GM13977 (cell line): ENCODE results near the gene CCM2L.

Experiments
- DNase-seq: peaks from one replicate; pipeline ENCODE4 v3.0.0; 2012; ENCODE audit warnings: low spot score
- CTCF ChIP-seq: IDR thresholded peaks from 2 replicates; pipeline ENCODE4 v1.5.1; 2012; ENCODE audit warnings: mild to moderate bottlenecking, control low read depth; ENCODE audit not compliant: insufficient read depth; ENCODE audit errors: extremely low read depth, missing control alignments
- in situ Hi-C: fragments of 300-500 bp; cut with MboI; formaldehyde crosslinking; loops from one replicate; pipeline ENCODE4 v1.12.0; 2022; ENCODE audit warnings: low sequenced_read_pairs, low pct_unique_long_range_greater_than_20kb, mixed read lengths, inconsistent platforms; ENCODE audit not compliant: unreplicated experiment

The CCM2L gene

GRCh38 chr20:32004963-32005362, 5.3 kb upstream of the CCM2L start:
- in situ Hi-C loops = no loop called here
- DNase-seq = no peak
- TF ChIP-seq CTCF = no peak

GRCh38 chr20:32006053-32006452, 4.2 kb upstream of the CCM2L start:
- in situ Hi-C loops = no loop called here
- TF ChIP-seq CTCF = no peak
- DNase-seq = no peak

GRCh38 chr20:32006841-32007786, 3.1 kb upstream of the CCM2L start:
- DNase-seq = no peak
- TF ChIP-seq CTCF = no peak
- in situ Hi-C loops = no loop called here

GRCh38 chr20:32007787-32008616, 2.2 kb upstream of the CCM2L start:
- no peak for TF ChIP-seq CTCF
- in situ Hi-C loops = no loop called here
- no peak for DNase-seq

GRCh38 chr20:32009564-32009963, 674 bp upstream of the CCM2L start:
- in situ Hi-C loops = no loop called here
- no peak for DNase-seq
- no peak for TF ChIP-seq CTCF

- no peak for TF ChIP-seq CTCF
- no peak for DNase-seq
- in situ Hi-C loops = no loop called here
Measured at GRCh38 chr20:32010666-32011065, 428 bp downstream of the CCM2L start.
